Activated naive CD4-positive, alpha-beta T cell treated with anti-CD3 and anti-CD28 coated beads, Interleukin-2, amount 10 ng/mL, durations not matched to agents 7 days and 5 days (primary cell): ENCODE data around the gene LRTM1.

Experiments
- CTCF ChIA-PET: fragments of 350-600 bp; sonication (Branson Sonifier 250); formaldehyde crosslinking; loops from one replicate; lab custom pipeline; 2021; ENCODE audit warnings: antibody characterized with exemption; lab: Charles Lee
- DNase-seq: peaks from one replicate; pipeline ENCODE4 v3.0.0-alpha.2; 2020
- H3K27ac Mint-ChIP-seq: one replicate; pipeline ENCODE4 v1.8.0; 2021; ENCODE audit warnings: mild to moderate bottlenecking, moderate library complexity, mixed read lengths
- H3K27me3 Mint-ChIP-seq: one replicate; pipeline ENCODE4 v1.8.0; 2021; ENCODE audit warnings: mild to moderate bottlenecking, mixed read lengths
- H3K36me3 Mint-ChIP-seq: one replicate; pipeline ENCODE4 v1.8.0; 2021; ENCODE audit warnings: mixed read lengths
- H3K4me1 Mint-ChIP-seq: one replicate; pipeline ENCODE4 v1.8.0; 2021; ENCODE audit warnings: mixed read lengths
- H3K4me3 Mint-ChIP-seq: one replicate; pipeline ENCODE4 v1.8.0; 2021; ENCODE audit warnings: mild to moderate bottlenecking, moderate library complexity, mixed read lengths
- H3K9me3 Mint-ChIP-seq: one replicate; pipeline ENCODE4 v1.8.0; 2021; ENCODE audit warnings: mixed read lengths

Gene LRTM1

DNA sequence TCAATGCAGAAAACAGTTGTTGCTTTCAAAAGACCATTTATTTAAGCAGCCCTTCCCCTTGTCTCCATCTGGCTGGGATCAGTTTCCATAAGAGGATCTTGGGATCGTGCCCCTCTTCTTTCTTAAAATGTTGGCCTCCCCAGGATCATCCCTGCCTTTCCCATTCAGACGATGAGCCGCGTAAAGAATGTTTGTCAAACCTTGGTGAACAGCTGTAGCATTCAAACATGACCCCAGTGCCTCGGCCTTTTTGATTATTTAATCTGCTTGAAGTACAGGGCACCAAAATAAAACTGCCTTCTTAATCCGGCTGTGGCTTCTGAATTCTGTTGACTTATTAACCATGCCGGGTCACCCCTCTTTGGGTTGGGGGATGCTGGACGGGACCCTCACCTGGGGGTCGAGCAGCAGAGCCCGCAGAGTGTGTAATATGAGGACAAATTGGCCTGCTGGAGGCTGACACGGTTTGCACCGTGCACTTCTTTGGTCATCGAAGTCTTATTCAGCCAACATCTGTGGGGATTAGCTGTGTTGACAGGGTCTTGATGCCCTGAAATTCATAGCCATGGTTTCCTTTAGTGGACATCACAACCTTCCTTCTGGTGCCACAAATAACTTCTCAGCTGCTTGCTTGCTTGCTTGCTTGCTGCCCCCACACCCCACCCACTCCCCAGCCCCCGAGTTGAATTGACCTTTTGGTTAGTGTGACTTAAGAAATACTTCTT lies at the start of gene LRTM1:
Gene LRTM1 (minus strand): TSS at position 14 of the 725 bp plus-strand sequence. CDS start 148 bp downstream, outside the sequence.
- CTCF ChIA-PET, result no interaction called here
- DNase-seq, result no peak
- Mint-ChIP-seq H3K4me3 (no peak within 1 kb of the TSS), H3K4me1 (no peaks in the 10 kb centered on the region), H3K27me3 (no peaks in the 10 kb centered on the region), H3K9me3 (peaks cover 5% of the 10 kb centered on the region), H3K36me3 (no peaks in the 10 kb centered on the region), H3K27ac (no peak within 1 kb of the TSS)

DNA sequence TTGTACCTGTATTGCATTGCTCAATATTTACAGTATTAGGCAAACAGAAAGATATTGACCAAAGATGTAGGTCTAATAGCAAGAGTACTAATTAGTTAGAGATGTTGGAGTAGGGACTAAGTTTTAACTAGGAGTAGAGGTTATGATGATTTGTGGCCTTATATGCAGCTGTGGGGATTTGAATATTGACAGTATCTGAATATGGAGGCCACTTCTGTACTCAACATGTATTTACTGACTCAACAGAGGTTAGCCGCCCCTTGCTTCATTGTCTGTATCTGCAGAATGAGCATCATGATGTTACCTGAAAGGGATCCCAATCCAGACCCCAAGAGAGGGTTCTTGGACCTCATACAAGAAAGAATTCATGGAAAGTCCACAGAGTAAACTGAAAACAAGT lies 49.6 kb upstream of the LRTM1 start:
- H3K27ac Mint-ChIP-seq, result no peak overlapping the region
- CTCF ChIA-PET, result no interaction called here

DNA sequence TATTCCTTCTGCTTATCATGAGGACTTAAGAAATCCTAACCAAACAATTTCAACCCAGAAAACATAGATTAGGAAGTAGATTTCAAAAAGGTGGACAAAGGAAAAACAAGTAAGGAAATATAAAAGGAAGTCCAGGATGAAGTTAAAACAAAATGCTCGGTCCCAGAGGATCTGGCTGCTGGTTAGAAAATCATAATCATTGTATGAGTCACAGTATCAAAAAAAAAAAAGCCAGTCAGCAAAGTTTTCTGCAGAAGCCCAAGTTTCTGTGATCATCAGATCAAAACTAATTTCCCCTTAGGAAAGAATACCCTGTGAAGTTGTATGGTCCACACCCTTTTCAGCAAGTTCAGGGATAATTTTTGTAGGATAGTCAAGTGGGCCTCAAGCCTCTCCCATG lies 43.0 kb upstream of the LRTM1 start:
- Mint-ChIP-seq H3K4me3 (no peak overlapping the region), H3K9me3 (peaks cover 7% of the 10 kb centered on the region), H3K27ac (no peak overlapping the region), H3K4me1 (no peaks in the 10 kb centered on the region), H3K27me3 (no peaks in the 10 kb centered on the region), H3K36me3 (no peaks in the 10 kb centered on the region)
- no peak for DNase-seq
- CTCF ChIA-PET, result no interaction called here

More for the DNA sequence above, 49.6 kb upstream of the LRTM1 start:
- Mint-ChIP-seq H3K4me3 (no peak overlapping the region), H3K4me1 (no peaks in the 10 kb centered on the region), H3K27me3 (no peaks in the 10 kb centered on the region), H3K36me3 (no peaks in the 10 kb centered on the region), H3K9me3 (peaks cover 3% of the 10 kb centered on the region)
- no peak for DNase-seq

DNA sequence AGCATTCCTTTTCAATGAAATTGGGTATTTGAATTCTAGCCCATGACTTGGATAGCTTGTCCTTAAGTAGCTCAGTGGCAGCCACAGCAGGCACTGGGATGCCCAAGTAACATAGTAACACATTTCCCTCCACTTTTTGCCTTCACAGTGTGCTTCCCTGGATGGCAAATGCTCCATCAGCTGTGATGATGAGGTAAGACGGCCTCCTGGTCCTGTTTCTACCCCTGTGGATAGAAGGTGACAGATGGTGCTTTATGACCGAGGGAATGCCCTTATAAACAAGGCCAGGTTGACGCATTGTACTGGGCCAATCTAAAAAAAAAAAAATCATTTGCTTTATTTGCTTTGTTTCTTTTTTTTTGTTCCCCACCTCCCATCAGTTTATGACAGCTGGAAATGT lies 41.8 kb upstream of the LRTM1 start:
- CTCF ChIA-PET, result no interaction called here

DNA sequence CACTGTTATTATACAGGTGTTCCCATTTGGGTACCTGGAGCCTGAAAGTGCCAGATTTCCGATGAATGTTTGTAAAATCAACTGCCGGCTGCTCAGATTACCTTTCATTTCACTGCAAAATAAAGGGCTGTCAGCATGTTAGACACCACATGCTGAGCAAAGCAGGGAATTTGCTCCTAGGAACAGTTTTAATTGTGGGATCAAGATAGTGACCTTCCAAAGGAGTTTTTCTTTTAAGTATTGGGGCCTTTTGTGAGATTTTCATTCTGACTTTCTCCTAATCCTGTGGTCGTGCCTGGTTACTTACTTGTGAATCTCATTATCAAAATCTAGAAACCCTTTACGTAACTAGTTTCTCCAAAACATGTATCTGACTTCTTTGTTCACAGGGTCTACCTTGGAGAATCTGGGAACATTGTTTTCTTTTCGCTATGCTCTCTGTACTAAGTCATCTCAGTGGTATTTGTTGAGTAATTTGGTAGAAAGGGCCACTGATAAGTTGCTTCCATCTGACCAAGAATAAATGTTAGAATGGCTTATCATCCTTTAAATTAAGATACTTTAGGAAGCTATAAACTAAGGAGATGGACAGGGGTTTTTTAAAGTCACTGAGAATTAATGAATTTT lies 40.8 kb upstream of the LRTM1 start:
- Mint-ChIP-seq H3K36me3 (no peaks in the 10 kb centered on the region), H3K9me3 (peaks cover 4% of the 10 kb centered on the region), H3K27ac (no peak overlapping the region), H3K27me3 (no peaks in the 10 kb centered on the region), H3K4me3 (no peak overlapping the region), H3K4me1 (no peaks in the 10 kb centered on the region)
- CTCF ChIA-PET, result no interaction called here
- no peak for DNase-seq

More for the DNA sequence above, 41.8 kb upstream of the LRTM1 start:
- Mint-ChIP-seq H3K36me3 (no peaks in the 10 kb centered on the region), H3K27me3 (no peaks in the 10 kb centered on the region), H3K9me3 (peaks cover 7% of the 10 kb centered on the region), H3K4me3 (no peak overlapping the region), H3K27ac (no peak overlapping the region), H3K4me1 (no peaks in the 10 kb centered on the region)
- DNase-seq, result no peak

DNA sequence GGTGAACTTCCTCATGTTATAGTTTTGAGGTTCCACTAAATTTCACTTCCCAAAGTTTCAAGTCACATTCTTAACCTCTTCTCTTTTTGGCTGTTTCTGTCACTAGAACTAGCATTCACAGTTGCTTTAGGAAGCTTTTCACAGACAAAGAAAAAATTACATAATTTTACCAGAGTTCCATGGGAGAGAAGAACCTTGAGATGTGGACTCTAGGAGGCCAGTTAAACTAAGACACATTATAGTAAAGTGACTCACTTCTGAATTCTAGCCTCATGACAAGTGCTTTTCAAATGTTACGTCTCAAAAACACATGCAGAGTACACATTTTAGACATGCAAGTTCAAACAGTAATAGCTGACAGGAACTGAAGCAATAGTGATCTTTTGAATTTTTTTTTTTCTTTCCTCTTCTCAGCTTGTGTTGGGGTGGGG lies 39.9 kb upstream of the LRTM1 start:
- H3K27me3 Mint-ChIP-seq, result no peaks in the 10 kb centered on the region
- H3K27ac Mint-ChIP-seq, result no peak overlapping the region
- peaks cover 4% of the 10 kb centered on the region for H3K9me3 Mint-ChIP-seq
- H3K4me1 Mint-ChIP-seq, result no peaks in the 10 kb centered on the region
- no peak for DNase-seq
- CTCF ChIA-PET, result no interaction called here
- no peak overlapping the region for H3K4me3 Mint-ChIP-seq
- no peaks in the 10 kb centered on the region for H3K36me3 Mint-ChIP-seq

DNA sequence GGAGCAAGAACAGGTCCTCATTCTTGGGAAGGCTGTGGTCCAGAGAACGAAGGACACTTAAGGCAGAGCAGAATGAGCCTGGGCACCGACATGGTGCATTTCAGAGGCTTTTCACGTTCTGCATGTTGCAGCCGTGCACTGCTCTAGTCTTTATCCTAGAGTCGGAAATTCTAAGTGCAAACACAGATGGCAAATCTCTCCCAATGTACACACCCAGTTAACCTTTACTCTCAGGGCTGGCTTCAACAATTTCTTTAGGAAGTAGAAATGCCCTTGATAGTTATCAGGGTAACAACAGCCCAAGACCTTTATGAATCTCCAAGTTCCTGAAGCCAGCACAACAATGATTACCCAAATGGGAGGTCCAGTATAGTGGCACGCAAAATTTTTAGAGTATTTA lies 39.1 kb upstream of the LRTM1 start:
- H3K27ac Mint-ChIP-seq, result no peak overlapping the region
- H3K27me3 Mint-ChIP-seq, result no peaks in the 10 kb centered on the region
- no peak overlapping the region for H3K4me3 Mint-ChIP-seq
- H3K9me3 Mint-ChIP-seq, result peaks cover 4% of the 10 kb centered on the region
- DNase-seq, result no peak
- H3K4me1 Mint-ChIP-seq, result no peaks in the 10 kb centered on the region
- CTCF ChIA-PET, result no interaction called here
- H3K36me3 Mint-ChIP-seq, result no peaks in the 10 kb centered on the region

DNA sequence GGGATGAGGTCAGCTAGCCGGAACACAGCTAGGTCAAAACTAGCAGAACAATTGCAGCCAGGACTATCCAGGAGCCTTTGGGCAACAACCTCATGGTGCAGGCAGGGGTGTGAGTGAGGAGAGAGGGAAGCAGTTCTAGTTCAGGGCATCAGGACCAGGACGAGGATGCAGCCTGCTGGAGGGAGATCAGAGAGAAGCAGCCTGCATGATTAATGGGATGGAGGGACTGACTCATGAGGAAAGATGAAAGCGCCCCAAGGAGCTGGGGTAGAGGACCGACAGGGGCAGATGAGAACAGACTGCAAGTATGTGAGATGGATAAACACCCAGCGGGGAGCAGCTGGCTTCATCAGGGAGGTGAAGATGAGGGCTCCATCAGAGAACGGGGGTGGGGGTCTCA lies 37.9 kb upstream of the LRTM1 start:
- no peak overlapping the region for H3K27ac Mint-ChIP-seq
- no peak for DNase-seq
- no peaks in the 10 kb centered on the region for H3K4me1 Mint-ChIP-seq
- no peaks in the 10 kb centered on the region for H3K9me3 Mint-ChIP-seq
- no peaks in the 10 kb centered on the region for H3K36me3 Mint-ChIP-seq
- CTCF ChIA-PET, result no interaction called here
- no peaks in the 10 kb centered on the region for H3K27me3 Mint-ChIP-seq
- no peak overlapping the region for H3K4me3 Mint-ChIP-seq

DNA sequence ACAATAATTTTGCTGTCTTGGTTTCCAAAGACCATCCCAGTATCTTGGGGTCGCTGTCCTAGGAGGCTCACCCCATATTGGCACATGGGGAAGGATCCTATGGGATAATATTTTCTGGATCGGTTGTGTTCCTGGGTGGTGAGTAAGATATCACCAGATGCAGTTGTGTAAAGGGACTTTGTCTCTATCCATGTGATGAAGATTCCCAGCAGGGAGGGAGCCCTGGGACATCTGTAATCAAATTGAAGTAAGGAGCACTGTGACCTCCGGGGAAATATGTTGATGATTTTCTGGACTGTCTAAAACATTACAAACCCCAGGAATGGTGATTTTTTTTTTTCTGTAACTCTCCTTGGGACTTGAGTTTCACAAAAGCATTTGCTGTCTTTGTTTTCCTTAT lies 36.2 kb upstream of the LRTM1 start:
- no peak overlapping the region for H3K27ac Mint-ChIP-seq
- H3K27me3 Mint-ChIP-seq, result no peaks in the 10 kb centered on the region
- H3K36me3 Mint-ChIP-seq, result no peaks in the 10 kb centered on the region
- no peak for DNase-seq
- H3K4me3 Mint-ChIP-seq, result no peak overlapping the region
- no peaks in the 10 kb centered on the region for H3K9me3 Mint-ChIP-seq
- no peaks in the 10 kb centered on the region for H3K4me1 Mint-ChIP-seq
- CTCF ChIA-PET, result no interaction called here

DNA sequence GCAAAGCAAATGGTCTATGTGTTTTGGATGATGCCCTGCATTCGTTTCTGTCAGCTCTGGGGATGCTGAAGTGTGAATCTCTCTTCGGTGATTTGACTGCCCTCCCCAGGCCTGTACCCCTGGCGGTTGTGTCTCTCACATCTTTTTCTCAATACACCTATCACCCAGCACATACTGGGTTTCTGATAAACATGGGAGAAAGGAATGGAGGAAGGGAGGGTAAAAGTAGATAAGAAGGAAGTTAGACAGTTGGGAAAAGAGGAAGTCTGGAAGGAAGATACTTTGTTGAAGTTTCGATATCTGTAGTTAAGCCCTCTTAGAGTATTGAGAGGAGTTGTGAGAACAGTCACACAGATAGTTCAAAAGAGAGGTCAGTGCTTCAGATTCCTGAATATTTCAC lies 35.8 kb upstream of the LRTM1 start:
- H3K36me3 Mint-ChIP-seq, result no peaks in the 10 kb centered on the region
- H3K4me3 Mint-ChIP-seq, result no peak overlapping the region
- CTCF ChIA-PET, result no interaction called here
- no peak for DNase-seq
- H3K27ac Mint-ChIP-seq, result no peak overlapping the region
- H3K4me1 Mint-ChIP-seq, result no peaks in the 10 kb centered on the region
- H3K9me3 Mint-ChIP-seq, result no peaks in the 10 kb centered on the region
- H3K27me3 Mint-ChIP-seq, result no peaks in the 10 kb centered on the region

DNA sequence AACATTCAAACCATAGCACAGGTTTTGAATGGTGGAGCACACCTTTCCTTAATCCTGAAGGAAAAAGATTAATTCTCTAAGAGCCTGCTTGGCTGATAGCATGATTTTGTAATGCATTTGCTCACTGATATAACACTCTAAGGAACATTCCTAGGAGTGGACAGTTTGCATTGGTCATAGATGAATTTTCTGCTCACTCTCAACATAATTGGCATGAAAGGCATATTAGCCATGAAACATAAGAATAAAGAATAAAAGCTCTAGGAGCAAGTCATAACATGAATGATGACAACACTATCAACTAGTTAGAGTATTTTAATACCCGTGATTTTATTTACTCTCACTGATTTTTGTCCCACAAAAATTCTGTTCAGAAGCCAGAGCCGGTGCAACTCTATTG lies 34.3 kb upstream of the LRTM1 start:
- Mint-ChIP-seq H3K36me3 (no peaks in the 10 kb centered on the region), H3K4me3 (no peak overlapping the region), H3K27ac (no peak overlapping the region), H3K9me3 (no peaks in the 10 kb centered on the region), H3K4me1 (no peaks in the 10 kb centered on the region), H3K27me3 (no peaks in the 10 kb centered on the region)
- CTCF ChIA-PET, result no interaction called here
- no peak for DNase-seq

DNA sequence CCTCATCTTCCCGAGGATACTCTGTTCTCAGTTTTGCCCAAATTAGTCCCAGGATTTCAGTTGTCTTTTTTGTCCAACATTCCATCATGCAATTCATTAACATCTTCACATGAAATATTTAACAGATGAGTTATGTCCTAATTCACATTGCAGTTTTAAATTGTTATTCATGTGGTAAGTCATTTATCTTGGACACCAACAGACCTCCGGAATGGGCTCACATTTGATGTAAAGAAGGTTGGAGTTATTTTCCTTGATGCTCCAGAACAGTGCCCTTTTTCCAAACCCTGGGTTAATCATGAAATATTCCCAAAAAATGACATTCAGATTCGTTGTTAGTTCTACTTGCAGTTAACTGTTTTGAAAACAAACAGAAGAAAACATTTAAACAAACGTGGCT lies 32.8 kb upstream of the LRTM1 start:
- DNase-seq, result no peak
- Mint-ChIP-seq H3K9me3 (no peaks in the 10 kb centered on the region), H3K27me3 (no peaks in the 10 kb centered on the region), H3K4me3 (no peak overlapping the region), H3K36me3 (no peaks in the 10 kb centered on the region), H3K27ac (no peak overlapping the region), H3K4me1 (no peaks in the 10 kb centered on the region)
- CTCF ChIA-PET, result no interaction called here

DNA sequence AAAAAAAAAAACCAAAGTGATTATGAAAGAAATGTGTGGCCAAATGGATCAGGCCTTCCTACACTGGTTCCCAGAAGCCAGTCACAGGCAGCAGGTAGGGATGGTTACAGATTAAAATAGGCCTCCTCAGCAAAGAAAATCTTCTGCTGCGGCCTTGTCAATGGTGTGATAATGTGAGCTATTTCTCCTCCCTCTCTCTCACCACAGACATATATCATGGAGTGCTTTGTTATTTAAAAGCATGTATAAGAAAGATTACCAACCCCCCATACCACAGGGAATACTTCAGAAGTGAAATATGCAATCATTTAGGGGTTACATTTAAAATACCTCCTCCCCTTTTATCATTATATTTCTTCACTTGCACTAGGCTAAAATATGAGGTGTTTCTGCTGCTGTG lies 32.2 kb upstream of the LRTM1 start:
- Mint-ChIP-seq H3K36me3 (no peaks in the 10 kb centered on the region), H3K27ac (no peak overlapping the region), H3K4me3 (no peak overlapping the region), H3K9me3 (no peaks in the 10 kb centered on the region), H3K4me1 (no peaks in the 10 kb centered on the region), H3K27me3 (no peaks in the 10 kb centered on the region)
- DNase-seq, result no peak
- CTCF ChIA-PET, result no interaction called here

DNA sequence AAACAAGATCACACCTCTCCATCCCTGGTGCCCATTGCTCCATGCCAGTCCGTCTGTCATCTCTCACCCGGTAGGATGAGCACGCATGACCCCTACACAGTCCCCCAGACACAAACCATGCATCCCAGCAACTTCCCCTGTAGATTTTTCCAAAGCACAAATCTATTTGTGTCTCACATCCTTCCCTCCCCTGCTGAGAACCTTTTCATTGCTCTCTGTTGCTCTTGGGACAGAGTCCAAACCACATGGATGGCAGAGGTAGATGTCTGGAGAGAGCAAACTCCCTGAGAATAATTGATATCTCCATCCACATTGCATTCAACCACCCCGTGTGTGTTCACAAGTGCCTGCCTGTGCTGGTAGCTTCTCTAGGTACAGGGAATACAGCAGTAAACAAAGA lies 29.9 kb upstream of the LRTM1 start:
- no peak overlapping the region for H3K27ac Mint-ChIP-seq
- CTCF ChIA-PET, result no interaction called here
- H3K27me3 Mint-ChIP-seq, result no peaks in the 10 kb centered on the region
- H3K4me1 Mint-ChIP-seq, result no peaks in the 10 kb centered on the region
- no peak for DNase-seq
- no peaks in the 10 kb centered on the region for H3K36me3 Mint-ChIP-seq
- H3K4me3 Mint-ChIP-seq, result no peak overlapping the region
- H3K9me3 Mint-ChIP-seq, result no peaks in the 10 kb centered on the region

DNA sequence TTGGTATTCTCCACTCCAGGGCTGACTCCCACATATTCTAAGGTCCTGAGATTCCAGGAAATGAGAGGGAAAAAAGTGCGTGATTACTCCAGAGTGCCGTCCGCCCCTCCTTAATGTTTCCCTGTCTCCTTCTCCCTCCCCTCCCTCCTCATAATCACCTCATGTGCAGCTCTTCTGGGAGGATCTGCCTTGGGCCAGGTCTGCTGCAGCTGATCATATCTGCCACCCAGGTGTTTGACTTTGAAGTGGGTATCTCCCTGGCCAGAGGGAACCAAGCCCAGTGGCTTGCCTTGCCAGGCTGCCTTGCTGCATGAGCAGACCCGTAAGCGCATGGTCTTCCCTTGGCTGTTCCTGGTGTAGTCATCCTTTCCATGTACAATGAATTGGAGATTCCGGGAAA lies 28.1 kb upstream of the LRTM1 start:
- no peaks in the 10 kb centered on the region for H3K9me3 Mint-ChIP-seq
- no peaks in the 10 kb centered on the region for H3K36me3 Mint-ChIP-seq
- H3K4me3 Mint-ChIP-seq, result no peak overlapping the region
- CTCF ChIA-PET, result interaction anchor here (1.1 kb wide), 1 partner anchor 527 kb away, joined by 3 read pairs; no protein-coding TSS in a partner anchor
- DNase-seq, result no peak
- no peaks in the 10 kb centered on the region for H3K4me1 Mint-ChIP-seq
- H3K27ac Mint-ChIP-seq, result no peak overlapping the region
- no peaks in the 10 kb centered on the region for H3K27me3 Mint-ChIP-seq
